ENCODE results near the gene ZNF276.
"Not testable (repeated sequence)": the region's sequence is repeated elsewhere in the genome, so short reads cannot be mapped to it uniquely, and the experiment has no call there.

Gene ZNF276

DNA sequence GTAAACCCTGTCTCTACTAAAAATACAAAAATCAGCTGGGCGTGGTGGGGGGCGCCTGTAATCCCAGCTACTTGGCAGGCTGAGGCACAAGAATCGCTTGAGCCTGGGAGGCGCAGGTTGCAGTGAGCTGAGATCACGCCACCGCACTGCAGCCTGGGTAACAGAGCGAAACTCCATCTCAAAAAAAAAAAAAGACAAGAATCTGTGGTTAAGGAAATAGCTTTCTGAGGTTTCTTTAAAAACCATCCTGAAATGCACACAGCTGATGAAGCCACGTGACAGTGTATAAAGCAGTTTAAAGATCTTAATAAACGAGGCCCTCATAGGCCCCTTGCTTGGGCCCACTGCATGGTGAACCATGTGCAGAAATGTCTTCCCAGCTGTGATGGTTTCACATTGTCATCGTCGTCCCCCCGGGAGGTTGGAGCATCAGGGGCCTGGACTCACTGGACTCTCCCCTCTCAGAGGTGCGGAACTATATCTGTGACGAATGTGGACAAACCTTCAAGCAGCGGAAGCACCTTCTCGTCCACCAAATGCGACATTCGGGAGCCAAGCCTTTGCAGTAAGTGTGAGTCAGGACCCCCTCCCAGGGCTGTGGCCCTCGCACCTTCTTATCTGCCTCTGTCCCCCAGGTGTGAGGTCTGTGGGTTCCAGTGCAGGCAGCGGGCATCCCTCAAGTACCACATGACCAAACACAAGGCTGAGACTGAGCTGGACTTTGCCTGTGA, 16.2 kb downstream of the ZNF276 start:
- DNase-seq (ENCODE audit: low spot score): no peak

DNA sequence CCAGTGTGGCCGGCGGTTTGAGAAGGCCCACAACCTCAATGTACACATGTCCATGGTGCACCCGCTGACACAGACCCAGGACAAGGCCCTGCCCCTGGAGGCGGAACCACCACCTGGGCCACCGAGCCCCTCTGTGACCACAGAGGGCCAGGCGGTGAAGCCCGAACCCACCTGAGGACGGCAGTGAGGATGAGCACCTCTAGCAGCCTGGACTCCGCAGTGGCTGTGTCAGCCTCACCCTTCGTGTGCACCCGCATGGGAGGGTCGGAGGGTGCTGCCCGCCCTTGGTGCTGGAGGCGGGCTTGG, 16.7 kb downstream of the ZNF276 start:
- DNase-seq (ENCODE audit: low spot score): no peak

DNA sequence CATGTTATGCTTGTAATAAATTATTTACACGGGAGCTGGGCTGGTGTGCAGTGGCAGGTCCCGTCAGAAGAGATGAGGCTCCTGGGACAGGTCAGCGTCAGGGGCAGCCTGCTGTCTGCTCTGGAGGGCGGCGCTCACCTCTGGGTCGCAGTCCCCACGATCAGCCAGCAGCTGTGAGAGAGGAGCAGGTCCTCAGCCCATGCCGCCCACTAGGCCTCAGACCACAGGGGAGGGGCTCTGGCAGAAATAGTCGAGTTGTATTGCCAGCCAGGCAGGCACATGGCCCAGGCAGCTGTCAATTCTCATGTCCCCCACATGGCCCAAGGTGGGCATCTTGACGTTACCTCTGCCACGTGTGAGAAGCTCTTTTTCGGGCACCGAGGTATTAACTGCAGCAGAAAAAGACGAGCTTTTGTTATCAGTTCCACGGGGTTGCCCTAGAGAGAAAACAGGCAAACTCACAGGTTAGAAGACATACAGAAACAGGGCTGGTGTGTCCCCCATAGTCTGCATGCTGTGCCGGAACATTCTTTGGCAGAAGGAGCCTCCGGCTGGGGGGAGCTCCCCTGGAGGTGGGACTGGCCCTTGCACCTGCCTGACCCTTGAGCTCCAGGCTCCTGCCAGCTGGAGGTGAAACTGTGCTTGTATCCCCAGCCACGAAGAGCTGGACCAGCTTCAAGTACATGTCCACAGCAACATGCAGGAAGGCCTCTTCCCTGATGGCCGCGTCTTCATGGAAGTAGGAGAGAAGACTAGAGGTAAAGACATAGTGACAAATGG, 17.4 kb downstream of the ZNF276 start:
- no peak for DNase-seq (ENCODE audit: low spot score)

DNA sequence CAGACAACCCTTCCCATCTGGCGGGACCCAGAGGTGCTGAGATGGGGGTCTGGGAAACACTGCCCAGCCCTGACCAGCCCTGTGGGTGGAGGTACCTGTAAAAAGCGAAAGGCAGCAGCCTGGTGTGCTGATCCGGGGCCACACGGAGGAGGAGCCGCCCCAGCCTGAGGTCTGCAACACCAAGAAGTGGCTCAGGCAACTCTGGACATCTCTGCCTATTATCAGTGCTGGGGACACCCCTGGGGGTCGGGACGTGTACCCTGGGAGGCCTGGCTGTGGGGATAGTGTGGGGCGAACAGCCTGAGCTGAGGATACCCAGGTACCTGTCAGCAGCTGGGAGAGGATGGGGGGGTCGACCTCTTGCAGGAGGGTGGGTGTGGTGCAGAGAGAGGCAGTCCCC, 18.0 kb downstream of the ZNF276 start:
- DNase-seq (ENCODE audit: low spot score): no peak

DNA sequence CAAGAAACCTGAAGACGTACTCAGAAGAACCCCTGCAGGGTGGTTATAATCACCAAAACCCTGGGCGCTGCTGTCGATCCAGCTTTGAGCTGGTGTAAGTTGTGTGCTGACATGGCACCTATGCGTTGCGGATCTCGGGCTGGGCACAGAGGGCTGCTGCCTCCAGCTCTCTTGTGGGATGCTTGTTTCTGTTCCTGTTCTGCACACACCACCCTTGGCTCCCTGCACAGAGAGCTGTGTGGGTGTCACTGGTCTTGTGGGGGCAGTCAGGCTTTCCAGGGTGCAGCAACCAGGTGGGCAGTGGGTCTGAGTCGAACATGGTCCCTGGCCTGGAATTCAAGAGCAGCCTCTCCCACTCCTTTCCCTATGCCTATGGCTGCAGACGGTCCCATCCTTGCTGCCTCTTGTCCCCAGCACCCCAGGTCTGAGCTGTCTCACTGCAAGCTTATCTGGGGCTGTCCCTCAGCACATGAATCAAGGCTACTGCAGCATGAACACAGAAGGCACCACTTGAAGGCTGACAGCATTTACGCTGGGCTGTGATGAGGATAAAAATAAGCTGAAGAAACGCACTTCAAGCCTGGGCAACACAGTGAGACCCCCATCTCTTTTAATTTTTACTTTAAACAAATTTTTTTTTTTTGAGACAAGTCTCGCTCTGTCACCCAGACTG, 20.1 kb downstream of the ZNF276 start:
- no peak for DNase-seq (ENCODE audit: low spot score)

DNA sequence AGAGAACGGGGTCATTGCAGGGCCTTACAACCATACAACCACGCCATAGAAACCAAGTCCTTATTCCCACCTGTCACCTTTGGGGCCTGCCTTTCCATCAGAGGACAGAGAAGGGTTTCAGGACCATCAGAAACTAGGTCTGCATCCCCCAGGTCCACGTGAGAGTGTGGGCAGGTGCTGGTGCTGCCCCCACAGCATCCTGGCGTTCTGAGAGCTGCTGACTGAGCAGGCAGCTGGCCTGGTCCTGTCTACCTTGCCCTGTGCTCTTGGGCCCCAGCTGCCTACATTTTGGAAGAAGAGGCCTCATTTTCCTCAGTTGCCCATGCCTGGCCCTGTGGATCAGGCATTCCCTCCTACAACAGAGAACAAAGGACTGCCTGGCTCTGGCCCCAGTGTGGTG, 21.6 kb downstream of the ZNF276 start:
- no peak for DNase-seq (ENCODE audit: low spot score)

DNA sequence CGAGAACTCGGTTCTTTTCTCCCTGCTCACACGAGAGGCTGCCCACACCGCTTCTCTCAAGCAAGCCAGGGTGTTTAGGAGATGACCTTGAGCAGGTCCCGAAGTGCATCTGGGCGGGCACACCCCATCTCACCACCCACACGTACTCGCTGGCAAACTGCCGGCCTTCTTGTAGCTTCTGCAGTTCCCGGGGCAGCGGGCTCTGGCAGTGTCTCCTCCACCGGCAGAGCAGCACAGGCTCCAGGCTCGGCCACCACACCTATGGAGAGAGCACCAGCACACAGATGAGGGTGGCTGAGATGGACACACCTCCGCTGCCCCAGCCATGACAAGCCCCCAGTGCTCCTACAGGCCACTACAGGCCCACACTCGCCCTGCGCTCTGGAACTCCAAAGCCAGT, 23.5 kb downstream of the ZNF276 start:
- DNase-seq (ENCODE audit: low spot score): no peak

DNA sequence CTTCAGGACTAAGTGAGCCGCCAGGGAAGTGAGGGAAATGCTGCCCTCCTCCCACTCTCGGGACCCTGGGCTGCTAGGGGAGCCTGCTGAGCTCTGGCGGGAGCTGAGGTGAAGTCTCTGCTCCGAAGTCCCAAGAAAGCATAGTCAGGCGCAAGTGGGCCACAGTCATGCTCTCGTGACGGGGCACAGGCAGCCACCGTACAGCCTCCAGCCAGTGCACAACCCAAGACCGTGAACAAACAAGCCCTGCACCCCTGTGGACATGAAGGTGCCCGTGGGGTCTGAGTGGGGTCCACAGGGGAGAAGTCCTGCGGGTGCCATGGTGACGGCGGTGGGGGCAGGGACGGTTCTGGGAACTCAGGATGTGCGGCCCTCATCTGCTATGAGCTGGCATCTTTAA, 24.7 kb downstream of the ZNF276 start:
- DNase-seq (ENCODE audit: low spot score): no peak

DNA sequence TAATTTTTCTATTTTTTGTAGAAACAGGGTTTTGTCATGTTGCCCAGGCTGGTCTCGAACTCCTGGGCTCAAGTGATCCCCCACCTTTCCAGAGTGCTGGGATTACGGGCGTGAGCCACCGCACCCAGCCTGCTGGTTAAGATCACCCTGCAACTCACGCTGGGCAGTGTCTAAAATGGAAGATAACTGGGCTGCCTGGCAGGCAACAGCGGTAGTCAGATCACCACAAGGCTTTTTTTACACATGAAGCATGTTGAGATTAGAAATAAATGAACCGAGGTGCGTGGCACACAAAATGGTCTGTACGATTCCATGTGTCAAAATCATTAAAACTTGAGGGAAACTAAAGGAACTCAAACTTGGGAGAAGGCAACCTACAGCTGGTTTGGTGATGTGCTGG, 26.7 kb downstream of the ZNF276 start:
- no peak for DNase-seq (ENCODE audit: low spot score)

DNA sequence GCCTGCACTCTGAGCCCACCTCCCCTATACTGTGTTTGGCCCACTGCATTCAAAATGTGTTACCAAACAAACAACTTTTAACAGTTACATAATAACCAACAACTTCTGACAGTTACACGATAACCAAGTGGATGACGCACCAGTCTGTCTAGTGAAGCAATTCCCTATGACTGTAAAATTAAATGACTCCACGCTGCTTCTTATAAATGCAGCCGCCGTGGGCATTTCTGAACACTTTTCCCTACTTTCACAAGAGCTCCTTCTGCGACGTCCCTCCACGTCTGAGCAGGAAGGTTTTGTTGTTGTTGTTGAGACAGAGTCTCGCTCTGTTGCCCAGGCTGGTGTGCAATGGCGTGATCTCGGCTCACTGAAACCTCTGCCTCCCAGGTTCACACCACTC, 27.6 kb downstream of the ZNF276 start:
- DNase-seq (ENCODE audit: low spot score): no peak

DNA sequence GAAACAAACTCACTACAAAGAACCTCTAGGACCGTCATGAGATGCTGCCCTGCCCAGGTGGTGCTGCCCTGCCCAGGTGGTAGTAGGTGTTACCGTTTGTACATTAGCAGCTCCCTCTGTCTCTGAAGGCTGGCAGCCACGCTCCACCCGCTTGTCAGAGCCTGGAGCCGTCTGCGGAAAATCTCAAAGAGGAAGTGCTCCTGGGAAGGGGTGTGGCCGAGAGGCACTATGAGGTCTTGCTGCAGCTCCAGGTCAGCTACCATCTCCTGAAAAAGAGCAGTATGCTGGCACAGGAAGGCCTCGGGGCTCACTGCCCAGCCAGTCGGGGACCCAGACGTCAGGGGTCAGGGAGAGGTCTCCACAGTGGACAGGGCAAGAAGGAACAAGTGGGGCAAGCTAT, 28.3 kb downstream of the ZNF276 start:
- no peak for DNase-seq (ENCODE audit: low spot score)

DNA sequence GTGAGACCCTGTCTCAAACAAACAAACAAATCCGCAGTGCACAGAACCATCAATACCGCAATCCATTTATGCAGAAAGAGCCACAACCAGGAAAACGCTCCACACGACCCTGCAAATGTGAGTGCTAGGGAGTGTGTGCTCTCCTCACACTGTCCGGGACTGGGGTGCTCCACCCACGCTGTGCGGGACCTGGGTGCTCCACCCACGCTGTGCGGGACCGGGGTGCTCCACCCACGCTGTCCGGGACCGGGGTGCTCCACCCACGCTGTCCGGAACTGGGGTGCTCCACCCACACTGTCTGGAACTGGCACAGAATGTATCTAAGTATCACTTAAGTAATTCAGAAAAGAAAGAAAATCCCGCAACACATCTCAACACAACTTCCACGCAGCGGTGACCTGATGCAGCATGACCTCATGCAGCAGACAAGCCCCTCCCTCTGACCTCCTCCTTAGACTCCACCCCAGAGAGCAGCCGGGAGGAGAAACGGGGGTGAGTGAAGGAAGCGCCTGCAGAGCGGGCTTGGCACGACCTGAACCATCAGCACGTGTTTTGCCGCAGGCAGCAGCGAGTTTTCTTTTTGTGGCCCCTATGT, 38.5 kb downstream of the ZNF276 start:
- DNase-seq (ENCODE audit: low spot score): no peak

DNA sequence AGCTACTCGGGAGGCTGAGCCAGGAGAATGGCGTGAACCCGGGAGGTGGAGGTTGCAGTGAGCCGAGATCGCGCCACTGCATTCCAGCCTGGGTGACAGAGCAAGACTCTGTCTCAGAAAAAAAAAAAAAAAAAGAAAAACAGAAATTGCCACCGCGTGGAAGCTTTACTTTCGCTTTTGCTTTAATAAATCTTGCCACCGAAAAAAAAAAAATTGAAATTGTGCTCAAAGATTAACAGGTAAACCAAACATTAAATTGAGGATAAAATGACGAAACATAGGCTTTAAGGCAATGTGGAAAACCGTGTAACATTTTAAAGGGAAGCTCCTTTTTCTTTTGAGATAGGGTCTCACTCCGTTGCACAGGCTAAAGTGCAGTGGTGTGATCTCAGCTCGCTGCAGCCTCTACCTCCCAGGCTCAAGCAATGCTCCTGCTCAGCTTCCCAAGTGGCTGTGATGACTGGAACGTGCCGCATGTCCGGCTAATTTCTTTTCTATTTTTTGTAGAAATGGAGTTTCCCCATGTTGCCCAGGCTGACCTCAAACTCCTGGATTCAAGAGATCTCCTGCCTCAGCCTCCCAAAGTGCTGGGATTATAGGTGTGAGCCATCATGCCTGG, 40.1 kb downstream of the ZNF276 start:
- DNase-seq (ENCODE audit: low spot score): no peak

DNA sequence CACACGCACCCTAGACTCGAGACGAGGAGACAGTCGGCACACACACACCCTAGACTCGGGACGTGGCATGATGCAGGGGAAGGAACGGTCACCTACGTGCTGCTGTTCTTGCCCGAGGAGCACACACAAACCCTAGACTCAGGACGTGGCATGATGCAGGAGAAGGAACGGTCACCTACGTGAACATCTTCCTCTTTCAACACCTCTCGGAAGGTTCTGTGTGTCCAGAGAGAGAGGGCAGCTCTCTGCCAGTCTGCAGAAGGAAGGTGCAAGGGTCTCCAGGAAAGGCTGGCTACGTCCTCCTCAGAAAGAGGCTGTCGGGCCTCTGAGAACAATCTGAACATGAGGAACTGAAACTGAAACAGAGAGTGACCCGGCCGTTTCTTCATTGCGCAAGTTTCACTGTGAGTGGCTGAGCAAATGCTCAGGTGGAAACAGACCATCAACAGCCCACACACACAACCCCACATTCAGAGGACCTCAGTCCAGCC, 43.4 kb downstream of the ZNF276 start:
- no peak for DNase-seq (ENCODE audit: low spot score)

DNA sequence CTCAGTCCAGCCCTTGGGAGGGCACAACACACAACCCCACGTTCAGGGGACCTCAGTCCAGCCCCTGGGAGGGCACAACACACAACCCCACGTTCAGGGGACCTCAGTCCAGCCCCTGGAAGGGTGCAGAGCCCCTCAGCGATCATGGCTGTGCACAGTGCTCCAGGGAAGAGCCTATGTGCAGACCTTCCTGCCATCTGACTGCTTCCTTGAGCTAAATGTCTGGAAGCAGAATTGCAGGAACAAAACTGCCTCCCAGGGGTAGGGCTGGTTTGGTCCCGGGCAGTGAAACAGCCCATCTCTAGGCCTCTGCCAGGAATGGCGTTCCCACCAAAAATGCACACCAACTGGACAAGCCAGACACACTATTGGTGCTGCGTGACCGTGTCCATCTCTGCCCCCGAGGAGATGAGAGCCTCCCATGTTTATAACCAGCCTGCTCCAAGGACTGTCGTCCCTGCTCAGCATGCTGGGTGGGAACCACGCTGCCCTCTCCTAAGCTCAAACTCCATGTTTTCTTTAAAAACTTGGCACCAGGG, 44.0 kb downstream of the ZNF276 start:
- DNase-seq (ENCODE audit: low spot score): no peak

DNA sequence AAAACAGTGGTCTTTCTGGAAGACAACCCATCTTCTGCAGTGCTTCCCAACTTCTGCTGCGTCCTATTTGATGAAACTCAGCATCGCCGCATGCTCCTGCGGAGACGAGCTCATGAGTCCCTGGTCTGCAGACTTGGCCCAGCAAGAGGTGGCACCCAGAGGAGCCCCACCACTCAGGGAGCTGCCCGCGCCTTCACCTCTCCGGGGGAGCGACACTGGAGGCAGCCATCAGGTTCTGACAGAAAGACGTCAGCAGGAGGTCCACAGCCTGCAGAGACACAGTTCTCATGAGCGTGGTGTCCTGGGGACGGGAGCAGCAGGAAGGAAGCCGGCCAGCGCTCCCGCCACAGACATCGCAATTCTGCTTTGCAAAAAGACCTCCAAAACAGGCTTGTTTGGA, 49.0 kb downstream of the ZNF276 start:
- no peak for DNase-seq (ENCODE audit: low spot score)

DNA sequence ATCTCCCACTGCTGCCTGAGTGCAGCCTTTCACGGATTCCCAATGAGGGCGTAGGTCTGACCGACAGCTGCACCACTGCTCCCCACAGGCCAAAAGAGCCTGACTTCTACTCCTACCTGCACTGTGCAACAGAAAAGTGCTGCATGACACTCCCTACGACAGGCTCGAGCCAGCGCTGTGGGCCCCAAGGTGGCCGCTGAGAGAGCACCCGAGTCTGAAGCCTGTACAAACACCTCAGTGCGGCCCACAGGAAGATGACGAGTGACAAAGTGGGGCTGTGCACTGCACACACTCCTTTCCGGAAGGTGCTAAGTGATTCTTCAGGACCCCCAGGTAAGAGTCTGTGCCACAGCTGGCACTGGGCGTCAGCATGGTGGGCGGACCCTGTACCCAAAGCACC, 53.9 kb downstream of the ZNF276 start:
- DNase-seq (ENCODE audit: low spot score): no peak

DNA sequence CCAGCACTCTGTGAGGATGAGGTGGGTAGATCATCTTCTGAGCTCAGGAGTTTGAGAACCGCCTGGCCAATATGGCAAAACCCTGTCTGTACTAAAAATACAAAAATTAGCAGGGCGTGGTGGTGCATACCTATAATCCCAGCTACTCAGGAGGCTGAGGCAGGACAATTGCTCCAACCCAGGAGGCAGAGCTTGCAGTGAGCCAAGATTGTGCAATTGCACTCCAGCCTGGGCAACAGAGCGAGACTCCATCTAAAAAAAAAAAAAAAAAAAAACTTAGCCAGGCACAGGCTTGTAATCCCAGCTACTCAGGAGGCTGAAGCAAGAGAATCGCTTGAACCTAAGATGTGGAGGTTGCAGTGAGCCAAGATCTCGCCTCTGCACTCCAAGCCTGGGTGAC, 56.9 kb downstream of the ZNF276 start:
- DNase-seq (ENCODE audit: low spot score): not testable (repeated sequence)

DNA sequence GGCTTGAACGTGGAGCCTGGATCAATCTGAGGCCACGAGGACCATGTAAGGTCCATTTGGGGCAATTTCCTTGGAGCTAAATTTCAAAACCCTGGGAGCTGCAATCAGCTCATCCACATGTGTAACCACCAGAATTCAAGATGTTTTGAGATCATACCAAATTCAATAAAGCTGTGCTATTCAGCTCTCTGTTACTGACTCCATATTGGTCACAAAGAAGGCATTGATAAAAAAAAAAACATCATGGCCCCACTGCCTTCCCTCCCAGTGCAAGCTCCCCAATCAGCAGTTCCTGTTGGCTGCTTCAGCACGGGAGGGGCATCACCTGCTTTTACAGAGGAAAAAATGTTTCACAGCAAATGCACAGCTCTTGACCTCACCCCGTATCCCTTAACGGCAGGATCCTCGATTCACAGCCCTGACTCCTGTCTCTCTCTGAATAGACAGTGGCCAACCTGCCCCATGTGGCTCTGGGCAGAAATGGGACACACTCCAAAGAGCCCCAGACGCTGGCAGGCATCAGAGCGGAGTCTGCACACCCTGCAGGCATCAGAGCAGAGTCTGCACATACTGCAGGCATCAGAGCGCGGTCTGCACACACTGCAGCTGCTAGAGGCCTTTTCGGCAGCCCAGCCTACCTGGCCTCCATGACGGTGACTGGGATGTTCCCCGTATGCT, 58.0 kb downstream of the ZNF276 start:
- DNase-seq (ENCODE audit: low spot score): no peak

DNA sequence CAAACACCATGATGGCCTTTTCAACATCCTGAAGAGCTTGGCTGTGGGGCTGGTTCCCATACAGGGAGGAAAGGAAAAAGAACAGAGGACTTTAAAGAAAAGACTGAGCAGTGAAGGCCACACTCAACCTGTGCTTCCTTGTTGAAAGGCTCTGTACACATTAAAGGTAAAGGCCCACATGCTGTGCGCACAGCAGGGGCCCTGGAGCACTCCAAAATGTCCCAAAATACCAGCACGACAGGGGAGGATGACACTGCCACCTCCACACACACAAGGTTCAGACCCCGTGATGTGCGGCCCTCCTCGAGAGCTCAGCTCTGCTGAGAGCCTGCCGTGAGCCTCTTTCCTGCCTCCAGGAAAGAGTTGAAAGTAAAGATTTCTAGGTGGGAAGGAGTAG, 58.6 kb downstream of the ZNF276 start:
- no peak for DNase-seq (ENCODE audit: low spot score)

DNA sequence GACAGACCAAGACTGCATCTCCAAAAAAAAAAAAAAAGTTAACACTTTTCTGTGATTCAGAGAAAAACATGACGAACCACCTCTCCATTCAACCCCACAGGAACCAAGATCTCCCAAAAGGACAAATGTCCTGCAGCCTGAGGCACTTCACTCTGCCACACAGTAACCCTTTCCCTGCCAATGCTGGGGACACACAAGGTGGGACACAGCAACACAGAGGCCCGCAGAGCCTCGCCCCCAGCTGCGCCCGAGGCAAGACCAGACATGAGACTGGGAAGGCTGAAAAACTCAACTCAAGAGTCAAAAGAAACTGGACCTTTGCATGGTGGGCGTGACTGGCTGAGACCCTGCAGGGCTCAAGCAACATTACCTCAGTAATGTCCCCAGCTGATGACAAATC, 61.2 kb downstream of the ZNF276 start:
- no peak for DNase-seq (ENCODE audit: low spot score)

DNA sequence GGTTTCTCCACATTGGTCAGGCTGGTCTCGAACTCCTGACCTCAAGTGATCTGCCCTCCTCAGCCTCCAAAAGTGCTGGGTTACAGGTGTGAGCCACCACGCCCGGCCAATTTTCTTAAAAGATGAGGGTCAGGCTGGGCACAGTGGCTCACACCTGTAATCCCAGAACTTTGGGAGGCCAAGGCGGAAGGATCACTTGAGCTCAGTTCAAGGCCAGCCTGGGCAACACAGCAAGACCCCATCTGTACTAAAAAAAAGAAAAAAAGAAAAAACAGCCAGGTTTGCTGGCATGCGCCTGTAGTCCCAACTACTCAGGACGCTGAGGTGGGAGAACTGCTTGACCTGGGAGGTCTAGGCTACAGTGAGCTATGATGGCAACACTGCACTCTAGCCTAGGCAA, 62.6 kb downstream of the ZNF276 start:
- not testable (repeated sequence) for DNase-seq (ENCODE audit: low spot score)

Measured in hepatic stellate cell (primary cell).